GM18907 (cell line): Measurements from ENCODE around the gene NPTXR.
"Not testable (repeated sequence)": the region's sequence is repeated elsewhere in the genome, so short reads cannot be mapped to it uniquely, and the experiment has no call there.

Source experiments
- ATAC-seq: cut with Tn5 transposase; IDR thresholded peaks from one replicate; pipeline ENCODE4 v1.9.1; 2021; ENCODE audit warnings: mild to moderate bottlenecking, moderate library complexity; ENCODE audit not compliant: unreplicated experiment

The NPTXR gene

DNA sequence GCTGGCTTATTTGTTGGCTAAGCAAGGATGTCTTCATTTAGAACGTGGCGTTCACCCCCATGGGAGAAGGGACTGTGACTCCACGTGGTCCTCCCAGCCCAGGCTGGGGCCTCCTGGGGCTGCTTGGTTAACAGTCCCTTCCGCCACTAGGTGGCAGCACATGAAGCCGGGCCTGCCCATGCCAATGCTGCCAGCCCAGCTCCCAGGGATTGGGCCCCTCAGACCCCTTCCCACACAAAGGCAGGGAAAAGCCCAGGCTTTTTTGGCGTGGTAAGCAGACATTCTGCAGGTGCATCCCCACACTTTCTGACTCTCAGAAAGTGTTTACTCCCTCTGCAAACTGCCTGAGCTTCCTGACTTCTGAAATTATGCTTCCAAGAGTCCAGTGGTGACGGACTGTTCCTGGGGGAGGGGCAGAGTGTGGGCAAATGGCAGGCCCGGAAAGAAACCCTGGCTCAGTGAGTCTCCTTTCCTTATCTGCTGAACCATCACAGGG is 25.1 kb upstream of the NPTXR start:
- no peak for ATAC-seq

GRCh38 chr22:38868286-38868721 is 24.5 kb upstream of the NPTXR start:
- ATAC-seq = no peak

GRCh38 chr22:38867471-38868285 is 23.9 kb upstream of the NPTXR start:
- ATAC-seq = no peak

- ATAC-seq = no peak
These were observed 23.3 kb upstream of the NPTXR start for GRCh38 chr22:38867124-38867455.

- ATAC-seq = no peak
These were observed 22.7 kb upstream of the NPTXR start for GRCh38 chr22:38866399-38867123.

GRCh38 chr22:38866024-38866398 is 22.2 kb upstream of the NPTXR start:
- no peak for ATAC-seq

DNA sequence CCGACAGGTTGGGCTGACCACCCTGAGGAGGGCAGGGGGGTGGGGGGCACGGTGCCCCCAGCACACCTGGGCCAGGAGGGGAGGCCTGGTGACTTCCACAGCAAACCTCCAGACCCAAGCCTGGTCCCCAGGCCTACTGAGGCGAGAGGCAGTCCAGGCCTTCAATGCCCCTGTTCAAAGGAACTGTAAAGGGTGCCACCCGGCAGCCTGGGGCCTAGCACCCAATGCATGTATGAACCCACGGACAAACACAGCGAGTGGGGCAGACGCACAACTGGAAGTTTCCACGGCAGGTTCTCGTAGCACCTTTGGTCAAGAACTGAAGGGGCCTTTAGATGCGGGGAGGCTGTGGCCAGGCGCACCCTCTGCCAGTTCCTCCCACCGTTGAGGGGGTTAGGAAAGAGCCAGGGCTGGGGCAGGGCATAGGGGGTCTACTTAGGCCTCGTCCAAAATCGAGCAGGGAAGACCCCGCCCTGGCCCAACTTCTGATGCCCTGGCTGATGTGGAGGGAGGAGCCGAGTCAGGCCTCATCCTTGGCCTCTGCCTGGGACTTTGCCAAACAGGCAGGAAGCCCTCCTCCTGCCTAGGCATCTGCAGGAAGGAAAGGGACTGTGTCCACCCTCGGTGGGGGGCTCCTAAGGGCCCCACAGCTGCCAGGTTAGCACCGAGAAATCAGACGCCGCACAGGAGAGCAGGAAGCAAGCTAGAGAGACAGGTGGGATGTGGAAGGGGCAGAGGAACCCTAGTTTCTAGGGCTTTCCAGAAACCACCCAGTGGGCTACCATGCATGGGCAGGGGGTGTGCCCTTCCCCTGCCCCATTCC is 21.6 kb upstream of the NPTXR start:
- no peak for ATAC-seq

DNA sequence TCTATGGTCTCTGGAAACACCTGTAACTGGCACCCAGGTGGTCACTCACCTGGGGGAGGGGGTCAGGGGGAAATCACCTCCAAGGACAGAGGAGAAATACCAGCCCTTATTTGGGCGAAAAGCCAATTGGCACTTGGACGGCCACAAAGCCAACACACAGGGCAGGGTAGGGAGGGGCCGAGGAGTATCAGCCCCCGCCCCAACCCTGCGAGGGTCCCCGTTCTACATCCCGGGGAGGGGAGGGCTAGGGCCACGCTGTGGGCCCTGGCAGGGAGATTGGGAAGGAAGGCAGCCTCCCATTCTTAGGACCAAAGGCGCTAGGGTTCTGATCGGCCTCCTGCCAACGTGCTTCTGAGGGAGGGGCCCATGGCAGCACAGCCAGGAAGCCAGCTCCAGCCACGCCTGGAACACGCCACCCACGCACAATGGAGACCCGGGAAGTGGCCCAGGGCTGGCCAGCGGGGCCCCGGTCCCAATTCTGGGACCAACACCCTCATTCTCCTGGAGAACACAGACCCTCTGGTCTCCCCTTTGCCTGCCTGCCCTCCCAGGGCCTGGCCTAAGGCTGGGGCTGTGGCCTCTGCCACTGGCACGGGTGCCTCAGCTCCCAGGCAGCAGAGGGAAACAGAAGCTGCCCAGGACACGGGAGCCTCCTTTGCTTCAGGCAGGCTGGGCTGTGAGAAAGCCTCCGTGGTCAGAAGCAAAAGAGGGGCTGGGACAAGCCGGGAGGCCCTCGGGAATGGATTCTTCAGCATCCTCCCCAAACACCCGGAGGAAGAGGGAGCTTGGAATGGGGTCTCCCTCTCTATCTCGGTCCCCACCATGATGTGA is 20.7 kb upstream of the NPTXR start:
- no peak for ATAC-seq

DNA sequence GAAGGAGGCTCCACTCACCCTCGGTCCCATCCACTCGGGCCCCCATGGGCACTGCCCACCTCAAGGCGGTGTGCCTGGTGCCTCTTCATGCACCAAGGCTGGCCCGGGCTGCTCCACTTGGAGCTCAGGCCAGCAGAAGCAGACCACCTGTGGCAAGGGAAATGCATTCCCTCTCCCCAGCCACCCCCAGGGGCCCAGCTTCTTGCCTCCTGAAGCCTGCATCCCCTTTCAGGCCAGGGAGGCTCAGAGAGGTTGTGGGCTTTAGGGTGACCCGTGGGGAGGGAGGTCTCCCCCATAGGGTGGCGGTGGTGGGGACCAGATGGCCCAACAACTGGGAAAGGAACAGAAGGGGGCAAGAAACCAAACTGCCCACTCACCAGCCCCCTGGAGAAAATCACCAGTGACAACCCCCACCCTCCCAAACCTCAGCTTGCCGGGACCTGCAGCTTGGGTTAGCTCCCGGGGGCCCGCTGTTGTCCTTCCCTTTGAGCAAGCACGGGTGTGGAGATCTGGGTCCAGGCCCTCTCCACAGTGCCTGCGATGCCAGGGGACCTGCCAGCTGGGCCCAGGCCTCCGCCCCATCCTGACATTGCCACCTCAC is 19.8 kb upstream of the NPTXR start:
- no peak for ATAC-seq

- no peak for ATAC-seq
These were observed 18.8 kb upstream of the NPTXR start for GRCh38 chr22:38862375-38863329.

- no peak for ATAC-seq
These were observed 18.1 kb upstream of the NPTXR start for GRCh38 chr22:38861927-38862326.

- no peak for ATAC-seq
These were observed 17.5 kb upstream of the NPTXR start for GRCh38 chr22:38861170-38861876.

GRCh38 chr22:38860283-38861169 is 16.7 kb upstream of the NPTXR start:
- no peak for ATAC-seq

- ATAC-seq = no peak
These were observed 15.9 kb upstream of the NPTXR start for GRCh38 chr22:38859581-38860282.

GRCh38 chr22:38858492-38858891 is 14.7 kb upstream of the NPTXR start:
- no peak for ATAC-seq

GRCh38 chr22:38854476-38854875 is 10.6 kb upstream of the NPTXR start:
- ATAC-seq = not testable (repeated sequence)

GRCh38 chr22:38853883-38854282 is 10.1 kb upstream of the NPTXR start:
- not testable (repeated sequence) for ATAC-seq
